Neural progenitor cell (in vitro differentiated cells): Measurements from ENCODE around the gene ANLN.

Source experiments
- EZH2 ChIP-seq: fragments of 200-600 bp; sonication (generic); IDR thresholded peaks from 2 replicates; pipeline ENCODE4 v1.6.1; 2017; ENCODE audit warnings: antibody characterized with exemption, mild to moderate bottlenecking, moderate library complexity
- EZH2phosphoT487 ChIP-seq: fragments of 200-600 bp; sonication (generic); IDR thresholded peaks from 2 replicates; pipeline ENCODE4 v1.6.1; 2017; ENCODE audit warnings: antibody characterized with exemption
- TF ChIP-seq, protein P1 (sequence below): fragments of 200-600 bp; sonication (generic); IDR thresholded peaks from 2 replicates; pipeline ENCODE4 v1.5.1; 2017; ENCODE audit warnings: antibody characterized with exemption, mild to moderate bottlenecking

DNA sequence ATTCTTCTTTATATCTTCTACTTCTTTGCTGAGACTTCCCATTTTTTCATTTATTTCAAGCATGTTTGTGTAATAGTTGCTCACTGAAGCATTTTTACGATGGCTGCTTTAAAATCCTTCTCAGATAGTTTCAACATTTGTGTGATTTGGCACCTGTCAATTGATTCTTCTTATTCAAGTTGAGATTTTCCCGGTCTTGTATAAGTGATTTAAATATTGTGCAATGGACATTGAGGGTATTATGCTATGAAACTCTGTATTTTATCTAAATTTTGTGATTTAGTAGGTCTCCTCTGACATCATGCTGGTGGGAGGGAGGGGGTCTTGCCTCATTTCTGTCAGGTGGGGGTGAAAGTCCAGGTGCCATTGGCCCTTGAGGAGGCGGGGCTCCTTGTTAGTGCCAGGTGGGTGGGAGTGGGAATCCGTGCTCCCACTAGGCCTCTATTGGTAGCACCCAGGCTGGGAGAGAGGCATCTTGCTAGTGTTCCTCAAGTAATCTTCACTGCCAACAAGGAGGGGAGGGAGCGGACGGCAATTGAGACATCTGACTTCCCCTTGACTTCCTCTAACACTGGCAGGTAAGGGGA lies 73.0 kb downstream of the ANLN start:
- no peak for TF ChIP-seq EZH2
- TF ChIP-seq, protein P1, sequence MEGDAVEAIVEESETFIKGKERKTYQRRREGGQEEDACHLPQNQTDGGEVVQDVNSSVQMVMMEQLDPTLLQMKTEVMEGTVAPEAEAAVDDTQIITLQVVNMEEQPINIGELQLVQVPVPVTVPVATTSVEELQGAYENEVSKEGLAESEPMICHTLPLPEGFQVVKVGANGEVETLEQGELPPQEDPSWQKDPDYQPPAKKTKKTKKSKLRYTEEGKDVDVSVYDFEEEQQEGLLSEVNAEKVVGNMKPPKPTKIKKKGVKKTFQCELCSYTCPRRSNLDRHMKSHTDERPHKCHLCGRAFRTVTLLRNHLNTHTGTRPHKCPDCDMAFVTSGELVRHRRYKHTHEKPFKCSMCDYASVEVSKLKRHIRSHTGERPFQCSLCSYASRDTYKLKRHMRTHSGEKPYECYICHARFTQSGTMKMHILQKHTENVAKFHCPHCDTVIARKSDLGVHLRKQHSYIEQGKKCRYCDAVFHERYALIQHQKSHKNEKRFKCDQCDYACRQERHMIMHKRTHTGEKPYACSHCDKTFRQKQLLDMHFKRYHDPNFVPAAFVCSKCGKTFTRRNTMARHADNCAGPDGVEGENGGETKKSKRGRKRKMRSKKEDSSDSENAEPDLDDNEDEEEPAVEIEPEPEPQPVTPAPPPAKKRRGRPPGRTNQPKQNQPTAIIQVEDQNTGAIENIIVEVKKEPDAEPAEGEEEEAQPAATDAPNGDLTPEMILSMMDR, result no peak
- no peak for TF ChIP-seq EZH2phosphoT487
